Natural killer cell (primary cell): ENCODE results near the gene WT1. TPM values are rescaled to one million over a fixed set of nuclear protein-coding genes. Genes with fewer than 3 reads are reported as not detected.

ENCODE experiments used
- ATAC-seq, 3 donors: fragments of 150-1000 bp in 2 of 3; fragments of 200-7000 bp in 1 of 3; cut with Tn5 transposase; 1 replicate in 1 of 3; 2 replicates in 2 of 3; pipeline ENCODE4 v1.10.0; 2021; ENCODE audit warnings: mild to moderate bottlenecking in 2 of 3, moderate library complexity in 2 of 3
- DNase-seq, 2 donors: peaks; one replicate each; pipeline versions ENCODE4 v3.0.0 to v3.0.0-alpha.2; 2013 to 2021; ENCODE audit warnings: mixed read lengths in 1 of 2
- H3K27ac ChIP-seq: one replicate; pipeline ENCODE4 v1.5.1; 2013; ENCODE audit warnings: mild to moderate bottlenecking, low read length
- H3K27me3 ChIP-seq: one replicate; pipeline ENCODE4 v1.6.1; 2013; ENCODE audit warnings: low read length; ENCODE audit not compliant: control insufficient read depth, insufficient read depth
- H3K36me3 ChIP-seq: one replicate; pipeline ENCODE4 v1.6.1; 2013; ENCODE audit warnings: low read length; ENCODE audit not compliant: control insufficient read depth, insufficient read depth
- H3K4me1 ChIP-seq: one replicate; pipeline ENCODE4 v1.6.1; 2013; ENCODE audit warnings: low read length; ENCODE audit not compliant: control insufficient read depth, insufficient read depth
- H3K4me3 ChIP-seq: one replicate; pipeline ENCODE4 v1.5.1; 2013; ENCODE audit warnings: low read length
- H3K9me3 ChIP-seq: one replicate; pipeline ENCODE4 v1.6.1; 2013; ENCODE audit warnings: low read length; ENCODE audit not compliant: control insufficient read depth, insufficient read depth
- H3K27ac Mint-ChIP-seq, 2 donors: one replicate each; pipeline ENCODE4 v1.8.0; 2022; ENCODE audit warnings: mild to moderate bottlenecking in 2 of 2, mixed read lengths in 2 of 2, moderate library complexity in 1 of 2
- H3K27me3 Mint-ChIP-seq, 2 donors: one replicate each; pipeline ENCODE4 v1.8.0; 2022; ENCODE audit warnings: low read depth in 2 of 2, mixed read lengths in 2 of 2
- H3K36me3 Mint-ChIP-seq: one replicate; pipeline ENCODE4 v1.8.0; 2022; ENCODE audit warnings: mixed read lengths
- H3K4me1 Mint-ChIP-seq, 2 donors: one replicate each; pipeline ENCODE4 v1.8.0; 2022; ENCODE audit warnings: mixed read lengths in 2 of 2
- H3K4me3 Mint-ChIP-seq: one replicate; pipeline ENCODE4 v1.8.0; 2022; ENCODE audit warnings: mild to moderate bottlenecking, moderate library complexity, mixed read lengths
- H3K9me3 Mint-ChIP-seq, 2 donors: one replicate each; pipeline ENCODE4 v1.8.0; 2022; ENCODE audit warnings: mixed read lengths in 2 of 2
- WGBS: methylation state at CpG from one replicate; pipeline ENCODE4 v1.1.7; 2013; ENCODE audit warnings: missing lambda C conversion rate; ENCODE audit not compliant: insufficient coverage; 5-methylcytosine and 5-hydroxymethylcytosine counted together
- intact Hi-C: fragments of 100-400 bp; cut with micrococcal nuclease; formaldehyde crosslinking; loops from one replicate; pipeline ENCODE4 v1.14.2; 2022
- total RNA-seq, 4 donors: library from RNA; stranded (reverse); fragments of 120-200 nt in 1 of 4; gene quantifications; one replicate each; pipeline versions ENCODE4 v1.2.3 to v1.2.4, GENCODE V29; 2013 to 2022
- TF ChIP-seq, protein P1 (sequence below): fragments of 200-600 bp; IDR thresholded peaks from one replicate; pipeline ENCODE4 v1.8.0; 2022; ENCODE audit warnings: antibody characterized with exemption

WT1 gene
- total RNA-seq, 3 donors from 2014 or later (not counting 1 experiment from before 2014, with no cell fraction given), result not detected

DNA sequence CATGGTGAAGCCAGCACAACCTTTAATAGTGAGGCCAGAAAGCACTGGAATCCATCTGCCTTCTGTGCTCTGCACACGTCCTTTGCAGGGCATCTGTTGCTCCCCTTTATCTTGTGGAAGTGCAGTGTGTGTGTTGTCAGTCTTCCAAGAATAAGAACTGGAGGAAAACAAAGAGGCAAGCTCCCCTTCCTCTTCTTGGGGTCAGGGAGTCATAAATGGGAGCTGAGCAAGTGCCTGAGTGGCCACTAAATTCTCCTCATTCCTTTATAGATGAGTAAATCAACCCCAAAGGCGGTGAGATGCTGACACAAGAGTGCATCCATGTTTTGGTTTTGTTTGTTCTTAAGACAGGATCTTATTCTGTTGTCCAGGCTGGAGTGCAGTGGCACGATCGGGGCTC lies 38.3 kb downstream of the WT1 start:
- Histone ChIP-seq H3K27me3 (no peaks in the 10 kb centered on the region), H3K27ac (no peak overlapping the region), H3K4me3 (no peak overlapping the region), H3K36me3 (no peaks in the 10 kb centered on the region), H3K9me3 (no peaks in the 10 kb centered on the region), H3K4me1 (peaks cover 2% of the 10 kb centered on the region)
- Mint-ChIP-seq H3K4me3 (no peak overlapping the region), H3K4me1 (peaks cover 0 to 5% of the 10 kb centered on the region in 2 donors), H3K36me3 (no peaks in the 10 kb centered on the region), H3K27ac (no peak overlapping the region), H3K27me3 (peaks cover 3 to 6% of the 10 kb centered on the region in 2 donors), H3K9me3 (no peaks in the 10 kb centered on the region)
- ATAC-seq (no peak), DNase-seq (no peak)
- 90% methylated on average over 4 of the region's 4 CpGs for WGBS
- intact Hi-C loops, result no loop called here
- TF ChIP-seq, protein P1, sequence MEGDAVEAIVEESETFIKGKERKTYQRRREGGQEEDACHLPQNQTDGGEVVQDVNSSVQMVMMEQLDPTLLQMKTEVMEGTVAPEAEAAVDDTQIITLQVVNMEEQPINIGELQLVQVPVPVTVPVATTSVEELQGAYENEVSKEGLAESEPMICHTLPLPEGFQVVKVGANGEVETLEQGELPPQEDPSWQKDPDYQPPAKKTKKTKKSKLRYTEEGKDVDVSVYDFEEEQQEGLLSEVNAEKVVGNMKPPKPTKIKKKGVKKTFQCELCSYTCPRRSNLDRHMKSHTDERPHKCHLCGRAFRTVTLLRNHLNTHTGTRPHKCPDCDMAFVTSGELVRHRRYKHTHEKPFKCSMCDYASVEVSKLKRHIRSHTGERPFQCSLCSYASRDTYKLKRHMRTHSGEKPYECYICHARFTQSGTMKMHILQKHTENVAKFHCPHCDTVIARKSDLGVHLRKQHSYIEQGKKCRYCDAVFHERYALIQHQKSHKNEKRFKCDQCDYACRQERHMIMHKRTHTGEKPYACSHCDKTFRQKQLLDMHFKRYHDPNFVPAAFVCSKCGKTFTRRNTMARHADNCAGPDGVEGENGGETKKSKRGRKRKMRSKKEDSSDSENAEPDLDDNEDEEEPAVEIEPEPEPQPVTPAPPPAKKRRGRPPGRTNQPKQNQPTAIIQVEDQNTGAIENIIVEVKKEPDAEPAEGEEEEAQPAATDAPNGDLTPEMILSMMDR, result no peak

DNA sequence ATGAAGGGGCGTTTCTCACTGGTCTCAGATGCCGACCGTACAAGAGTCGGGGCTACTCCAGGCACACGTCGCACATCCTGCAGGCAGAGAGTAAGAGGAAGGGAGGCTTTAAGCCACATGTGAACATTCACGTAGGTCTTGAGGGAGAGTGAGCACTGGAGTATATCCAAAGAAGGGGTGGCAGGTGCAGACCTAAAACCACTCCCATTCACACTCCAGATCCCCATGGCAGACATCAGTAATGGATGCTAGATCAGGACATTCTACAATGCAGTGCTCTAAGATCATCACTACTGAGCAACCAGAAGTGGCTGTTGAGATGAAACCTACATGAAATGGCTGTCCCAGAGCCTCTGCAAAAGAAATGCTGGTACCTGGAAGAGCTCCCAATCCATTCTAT lies 39.0 kb downstream of the WT1 start:
- Histone ChIP-seq H3K27me3 (no peaks in the 10 kb centered on the region), H3K9me3 (no peaks in the 10 kb centered on the region), H3K4me1 (peaks cover 4% of the 10 kb centered on the region), H3K27ac (no peak overlapping the region), H3K4me3 (no peak overlapping the region), H3K36me3 (no peaks in the 10 kb centered on the region)
- intact Hi-C loops, result no loop called here
- H3K27ac Mint-ChIP-seq, result no peak overlapping the region
- H3K36me3 Mint-ChIP-seq, result no peaks in the 10 kb centered on the region
- DNase-seq, result no peak
- no peaks in the 10 kb centered on the region for H3K9me3 Mint-ChIP-seq
- peaks cover 3 to 6% of the 10 kb centered on the region in 2 donors for H3K27me3 Mint-ChIP-seq
- 42% methylated on average over 6 of the region's 7 CpGs for WGBS
- ATAC-seq, result no peak
- peaks cover 0 to 5% of the 10 kb centered on the region in 2 donors for H3K4me1 Mint-ChIP-seq
- TF ChIP-seq, protein P1, result no peak
- no peak overlapping the region for H3K4me3 Mint-ChIP-seq

- Mint-ChIP-seq H3K36me3 (no peaks in the 10 kb centered on the region), H3K4me1 (peaks cover 0 to 5% of the 10 kb centered on the region in 2 donors), H3K9me3 (no peaks in the 10 kb centered on the region), H3K4me3 (no peak overlapping the region), H3K27ac (no peak overlapping the region), H3K27me3 (peaks cover 0 to 6% of the 10 kb centered on the region in 2 donors)
- intact Hi-C loops, result no loop called here
- ATAC-seq (no peak), DNase-seq (no peak)
- Histone ChIP-seq H3K27ac (no peak overlapping the region), H3K4me1 (peaks cover 4% of the 10 kb centered on the region), H3K36me3 (no peaks in the 10 kb centered on the region), H3K27me3 (no peaks in the 10 kb centered on the region), H3K9me3 (no peaks in the 10 kb centered on the region), H3K4me3 (no peak overlapping the region)
- WGBS, result 67% methylated on average over 4 of the region's 4 CpGs
- TF ChIP-seq, protein P1, result no peak
These were observed 40.2 kb downstream of the WT1 start for GRCh38 chr11:32395127-32395526.

DNA sequence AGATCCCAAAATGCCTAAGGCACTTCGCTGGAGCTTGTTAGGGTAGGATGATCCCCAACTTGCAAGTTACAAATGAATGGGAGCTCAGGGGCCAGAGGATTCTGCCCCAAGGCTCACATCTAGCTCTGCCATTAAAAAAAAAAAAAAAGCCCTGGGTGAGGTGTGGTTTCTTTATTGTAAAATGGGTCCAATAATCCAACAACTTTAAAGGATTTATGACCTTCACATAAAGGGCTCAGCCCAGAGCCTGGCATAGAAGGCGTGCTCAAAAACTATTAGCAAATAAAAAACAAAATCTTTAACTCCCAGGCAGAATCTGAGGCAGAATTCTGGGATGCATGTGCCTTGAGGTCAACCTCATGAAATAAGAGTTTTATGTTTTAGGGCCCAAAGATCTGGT lies 42.5 kb downstream of the WT1 start:
- Mint-ChIP-seq H3K36me3 (no peaks in the 10 kb centered on the region), H3K4me1 (peaks cover 0 to 5% of the 10 kb centered on the region in 2 donors), H3K4me3 (no peak overlapping the region), H3K27me3 (peaks cover 0 to 6% of the 10 kb centered on the region in 2 donors), H3K9me3 (no peaks in the 10 kb centered on the region), H3K27ac (no peak overlapping the region)
- 88% methylated on average over 1 of the region's 2 CpGs for WGBS
- no peak overlapping the region for H3K4me3 ChIP-seq
- intact Hi-C loops, result no loop called here
- TF ChIP-seq, protein P1, result no peak
- H3K9me3 ChIP-seq, result no peaks in the 10 kb centered on the region
- no peak overlapping the region for H3K27ac ChIP-seq
- ATAC-seq, result no peak
- no peaks in the 10 kb centered on the region for H3K27me3 ChIP-seq
- DNase-seq, result no peak
- H3K4me1 ChIP-seq, result peaks cover 4% of the 10 kb centered on the region
- H3K36me3 ChIP-seq, result no peaks in the 10 kb centered on the region
